Mesenchymal stem cell (in vitro differentiated cells and primary cell): ENCODE data around the gene RCL1.
A peak's percentile ranks its signal among the peaks of the same experiment; 100 is the strongest.

Experiments
- DNase-seq: peaks from one replicate; pipeline ENCODE4 v3.0.0-alpha.2; 2013
- H2AFZ ChIP-seq: one replicate; pipeline ENCODE4 v1.6.1; 2013; ENCODE audit warnings: low read depth, mild to moderate bottlenecking, control low read depth, inconsistent platforms, low read length, moderate library complexity
- H2AK5ac ChIP-seq: 2 replicates; pipeline ENCODE4 v1.6.1; 2013; ENCODE audit warnings: low read length, moderate library complexity, mild to moderate bottlenecking, inconsistent platforms; ENCODE audit not compliant: severe bottlenecking
- H2BK120ac ChIP-seq: one replicate; pipeline ENCODE4 v1.6.1; 2013; ENCODE audit warnings: low read depth, mild to moderate bottlenecking, inconsistent platforms, low read length, moderate library complexity
- H2BK12ac ChIP-seq, 2 experiments: one replicate each; pipeline ENCODE4 v1.6.1; 2013; ENCODE audit warnings: inconsistent platforms in 2 of 2, low read length in 2 of 2, mild to moderate bottlenecking in 2 of 2, moderate library complexity in 2 of 2, control low read depth in 1 of 2
- H2BK15ac ChIP-seq: one replicate; pipeline ENCODE4 v1.6.1; 2013; ENCODE audit warnings: mild to moderate bottlenecking, low read depth, inconsistent platforms; ENCODE audit not compliant: poor library complexity, severe bottlenecking
- H2BK5ac ChIP-seq: 2 replicates; pipeline ENCODE4 v1.6.1; 2013; ENCODE audit warnings: low read depth, mild to moderate bottlenecking, low read length, control low read depth, inconsistent platforms; ENCODE audit not compliant: poor library complexity, severe bottlenecking
- H3K14ac ChIP-seq, 2 experiments: one replicate each; pipeline ENCODE4 v1.6.1; 2013; ENCODE audit warnings: inconsistent platforms in 2 of 2, low read length in 2 of 2, control low read depth in 1 of 2, mild to moderate bottlenecking in 1 of 2, moderate library complexity in 1 of 2
- H3K18ac ChIP-seq, 2 experiments: one replicate each; pipeline ENCODE4 v1.6.1; 2013; ENCODE audit warnings: inconsistent platforms in 2 of 2, low read length in 2 of 2, control low read depth in 1 of 2, low read depth in 1 of 2, mild to moderate bottlenecking in 1 of 2
- H3K23ac ChIP-seq, 2 experiments: one replicate each; pipeline ENCODE4 v1.6.1; 2013; ENCODE audit warnings: inconsistent platforms in 2 of 2, low read length in 2 of 2, mild to moderate bottlenecking in 2 of 2, moderate library complexity in 2 of 2, control low read depth in 1 of 2
- H3K27ac ChIP-seq: 2 replicates; pipeline ENCODE4 v1.5.1; 2013; ENCODE audit warnings: mild to moderate bottlenecking, moderate library complexity, low read length, control low read depth, inconsistent platforms; ENCODE audit not compliant: poor library complexity, severe bottlenecking
- H3K27me3 ChIP-seq, 2 experiments: 2 replicates each; pipeline versions ENCODE4 v1.6.1 to v1.7.0; 2013; ENCODE audit warnings: low read length in 2 of 2, mild to moderate bottlenecking in 2 of 2, moderate library complexity in 2 of 2, control low read depth in 1 of 2, inconsistent platforms in 1 of 2; ENCODE audit not compliant: control insufficient read depth in 1 of 2, insufficient read depth in 1 of 2
- H3K36me3 ChIP-seq, 2 experiments: 2 replicates each; pipeline versions ENCODE4 v1.6.1 to v1.7.0; 2013; ENCODE audit warnings: low read length in 2 of 2, control low read depth in 1 of 2, inconsistent platforms in 1 of 2, low read depth in 1 of 2, mild to moderate bottlenecking in 1 of 2; ENCODE audit not compliant: insufficient read depth in 2 of 2, control insufficient read depth in 1 of 2
- H3K4ac ChIP-seq, 2 experiments: one replicate each; pipeline ENCODE4 v1.6.1; 2013; ENCODE audit warnings: inconsistent platforms in 2 of 2, low read length in 2 of 2, mild to moderate bottlenecking in 2 of 2, moderate library complexity in 2 of 2, control low read depth in 1 of 2, low read depth in 1 of 2
- H3K4me1 ChIP-seq: 2 replicates; pipeline ENCODE4 v1.6.1; 2013; ENCODE audit warnings: low read depth, low read length, control low read depth; ENCODE audit not compliant: control insufficient read depth, insufficient read depth
- H3K4me2 ChIP-seq: 2 replicates; pipeline ENCODE4 v1.6.1; 2013; ENCODE audit warnings: low read length, mild to moderate bottlenecking, inconsistent platforms; ENCODE audit not compliant: poor library complexity, severe bottlenecking
- H3K4me3 ChIP-seq, 2 experiments: 2 replicates each; pipeline versions ENCODE4 v1.5.1 to v1.7.0; 2013; ENCODE audit warnings: low read length in 2 of 2, mild to moderate bottlenecking in 2 of 2, control low read depth in 1 of 2, low read depth in 1 of 2; ENCODE audit not compliant: insufficient read depth in 1 of 2
- H3K79me1 ChIP-seq: replicated peaks from 2 replicates; pipeline ENCODE4 v1.6.1; 2013; ENCODE audit warnings: mild to moderate bottlenecking, control low read depth, low read length, inconsistent platforms; ENCODE audit not compliant: poor library complexity, severe bottlenecking
- H3K9ac ChIP-seq: 2 replicates; pipeline ENCODE4 v1.7.0; 2013; ENCODE audit warnings: mild to moderate bottlenecking, low read length, moderate library complexity
- H3K9me3 ChIP-seq: 2 replicates; pipeline ENCODE4 v1.7.0; 2013; ENCODE audit warnings: mild to moderate bottlenecking, low read length; ENCODE audit not compliant: control insufficient read depth
- H4K8ac ChIP-seq: one replicate; pipeline ENCODE4 v1.6.1; 2013; ENCODE audit warnings: inconsistent platforms, mild to moderate bottlenecking, low read length, moderate library complexity
- H4K91ac ChIP-seq: one replicate; pipeline ENCODE4 v1.6.1; 2013; ENCODE audit warnings: mild to moderate bottlenecking, low read length, inconsistent platforms
- WGBS: methylation state at CpG from one replicate; pipeline ENCODE4 v1.1.7; 2013; ENCODE audit warnings: mixed read lengths; 5-methylcytosine and 5-hydroxymethylcytosine counted together

Gene RCL1

GRCh38 chr9:4831119-4831518 lies 38.4 kb downstream of the RCL1 start:
- Histone ChIP-seq H3K14ac (no peak overlapping the region), H3K36me3 (peaks cover 3 to 7% of the 10 kb centered on the region in 2 experiments), H2BK15ac (no peak overlapping the region), H3K27ac (no peak overlapping the region), H3K4ac (no peak overlapping the region), H4K8ac (no peak overlapping the region), H2BK5ac (no peak overlapping the region), H3K4me2 (no peak overlapping the region), H3K18ac (no peak overlapping the region), H3K4me1 (peaks cover 3% of the 10 kb centered on the region), H2AK5ac (no peak overlapping the region), H3K23ac (no peak overlapping the region), H2AFZ (no peak overlapping the region), H3K9me3 (no peaks in the 10 kb centered on the region), H4K91ac (no peak overlapping the region), H3K79me1 (peaks cover 21% of the 10 kb centered on the region), H2BK120ac (no peak overlapping the region), H2BK12ac (no peak overlapping the region), H3K9ac (no peak overlapping the region), H3K27me3 (no peaks in the 10 kb centered on the region), H3K4me3 (no peak overlapping the region)
- 92% methylated on average over 5 of the region's 5 CpGs for WGBS
- DNase-seq = no peak

GRCh38 chr9:4831944-4832343 lies 39.2 kb downstream of the RCL1 start:
- Histone ChIP-seq H3K14ac (peak overlapping the region in 1 of 2 experiments; percentile 26), H3K9me3 (no peaks in the 10 kb centered on the region), H2BK5ac (no peak overlapping the region), H4K91ac (peak overlapping the region; percentile 28), H3K4me2 (no peak overlapping the region), H3K27me3 (no peaks in the 10 kb centered on the region), H3K23ac (no peak overlapping the region), H3K4ac (no peak overlapping the region), H4K8ac (no peak overlapping the region), H3K79me1 (peaks cover 19% of the 10 kb centered on the region), H3K4me1 (peaks cover 4% of the 10 kb centered on the region), H2AK5ac (peak overlapping the region; percentile 17), H2BK15ac (no peak overlapping the region), H3K36me3 (peaks cover 3% of the 10 kb centered on the region in 2 experiments), H3K9ac (no peak overlapping the region), H3K27ac (no peak overlapping the region), H3K4me3 (no peak overlapping the region), H2BK12ac (peak overlapping the region; percentile 75 to 78), H3K18ac (no peak overlapping the region), H2AFZ (no peak overlapping the region), H2BK120ac (peak overlapping the region; percentile 24)
- DNase-seq = no peak
- 79% methylated on average over 1 of the region's 3 CpGs for WGBS

GRCh38 chr9:4832786-4833579 lies 40.2 kb downstream of the RCL1 start:
- peak; percentile 98 for DNase-seq
- H3K4me1 ChIP-seq = peaks cover 10% of the 10 kb centered on the region
- peak overlapping the region; percentile 48 for H3K27ac ChIP-seq
- H4K91ac ChIP-seq = no peak overlapping the region
- peaks cover 19% of the 10 kb centered on the region for H3K79me1 ChIP-seq
- H4K8ac ChIP-seq = peak overlapping the region; percentile 19
- peak overlapping the region; percentile 65 for H3K9ac ChIP-seq
- no peak overlapping the region for H3K4me2 ChIP-seq
- H3K14ac ChIP-seq = no peak overlapping the region
- H3K9me3 ChIP-seq = no peaks in the 10 kb centered on the region
- H2BK15ac ChIP-seq = no peak overlapping the region
- peak overlapping the region in 1 of 2 experiments; percentile 88 for H3K18ac ChIP-seq
- H3K23ac ChIP-seq = no peak overlapping the region
- H2BK5ac ChIP-seq = no peak overlapping the region
- H2BK120ac ChIP-seq = no peak overlapping the region
- no peak overlapping the region for H2AFZ ChIP-seq
- H2AK5ac ChIP-seq = no peak overlapping the region
- 25% methylated on average over 5 of the region's 7 CpGs for WGBS
- peaks cover 0 to 3% of the 10 kb centered on the region in 2 experiments for H3K36me3 ChIP-seq
- H3K4me3 ChIP-seq = no peak overlapping the region
- H3K4ac ChIP-seq = peak overlapping the region in 1 of 2 experiments; percentile 60
- no peaks in the 10 kb centered on the region for H3K27me3 ChIP-seq
- H2BK12ac ChIP-seq = peak overlapping the region; percentile 11 to 85

GRCh38 chr9:4833781-4834560 lies 41.2 kb downstream of the RCL1 start:
- H2BK15ac ChIP-seq = peak overlapping the region; percentile 26
- no peak overlapping the region for H3K27ac ChIP-seq
- no peak overlapping the region for H3K14ac ChIP-seq
- peak overlapping the region in 1 of 2 experiments; percentile 5 for H3K4me3 ChIP-seq
- peak overlapping the region; percentile 23 for H4K91ac ChIP-seq
- no peaks in the 10 kb centered on the region for H3K9me3 ChIP-seq
- H3K36me3 ChIP-seq = peaks cover 0 to 3% of the 10 kb centered on the region in 2 experiments
- H2BK12ac ChIP-seq = peak overlapping the region in 1 of 2 experiments; percentile 61
- no peak overlapping the region for H2AFZ ChIP-seq
- no peak overlapping the region for H3K4me2 ChIP-seq
- H2AK5ac ChIP-seq = no peak overlapping the region
- H4K8ac ChIP-seq = peak overlapping the region; percentile 0
- DNase-seq = peak; percentile 76
- peaks cover 19% of the 10 kb centered on the region for H3K79me1 ChIP-seq
- peak overlapping the region in 1 of 2 experiments; percentile 54 for H3K4ac ChIP-seq
- WGBS = 87% methylated on average over 7 of the region's 11 CpGs
- H3K23ac ChIP-seq = no peak overlapping the region
- no peak overlapping the region for H2BK5ac ChIP-seq
- no peak overlapping the region for H2BK120ac ChIP-seq
- peaks cover 12% of the 10 kb centered on the region for H3K4me1 ChIP-seq
- H3K18ac ChIP-seq = peak overlapping the region; percentile 80 to 92
- H3K9ac ChIP-seq = peak overlapping the region; percentile 65
- H3K27me3 ChIP-seq = no peaks in the 10 kb centered on the region
